Frontal cortex (tissue), 4 donors: ENCODE data around the gene C1QTNF3. TPM values are rescaled to one million over a fixed set of nuclear protein-coding genes. Genes with fewer than 3 reads are reported as not detected.
A peak's percentile ranks its signal among the peaks of the same experiment; 100 is the strongest.

Experiments used
- DNase-seq, 2 donors: peaks; one replicate each; pipeline ENCODE4 v3.0.0; 2012; ENCODE audit warnings: low spot score in 2 of 2
- FAIRE-seq: peaks from 2 replicates; lab custom pipeline; 2012; peaks lifted over from hg19 to GRCh38; lab: Jason Lieb, UNC
- small RNA-seq: library from RNA; depleted of rRNA; stranded (forward); fragments of <200 nt; gene quantifications from one replicate; pipeline ENCODE3, GENCODE V24; 2014
- total RNA-seq: library from RNA; depleted of rRNA; stranded (reverse); fragments of >200 nt; gene quantifications from one replicate; pipeline ENCODE4 v1.2.3, GENCODE V29; 2014
- donor health status: control.
- donor health status: control.
- donor health status: control.

Gene C1QTNF3
- total RNA-seq, 1 donor from 2014 or later, result 12.6 TPM

GRCh38 chr5:33969572-33970452 lies 73.2 kb downstream of the C1QTNF3 start:
- DNase-seq, result peak in 1 of 2 donors; percentile 45
- no peak for FAIRE-seq

- FAIRE-seq (no peak), DNase-seq (no peak)
Observed at GRCh38 chr5:33968211-33969005, 74.6 kb downstream of the C1QTNF3 start.

Small RNA genes within 50 kb of the gene (small RNA-seq; reads per million reads assigned to genes)
- not detected for gene AC139783.1

Other genes starting within 250 kb of the C1QTNF3 start
- 1.2 TPM for gene ADAMTS12, start 151.2 kb downstream of the C1QTNF3 start, total RNA-seq
- gene RXFP3, start 106.8 kb downstream of the C1QTNF3 start, total RNA-seq, result 0.41 TPM
- gene SLC45A2, start 58.5 kb downstream of the C1QTNF3 start, total RNA-seq, result 0.41 TPM
- gene AMACR, start 35.2 kb downstream of the C1QTNF3 start, total RNA-seq, result 9.8 TPM